ENCODE data around the gene FMO5.

Gene FMO5

GRCh38 chr1:147142886-147143285 lies 82.3 kb downstream of the FMO5 start:
- no peak for DNase-seq (ENCODE audit: low read depth)
